ENCODE data around the gene RETREG2. TPM values are rescaled to one million over a fixed set of nuclear protein-coding genes. Genes with fewer than 3 reads are reported as not detected.

Gene RETREG2
- total RNA-seq, 1 experiment from 2014 or later: 59.5 TPM

- H3K4me1 ChIP-seq: no peaks in the 10 kb centered on the region
- H3K36me3 Mint-ChIP-seq (ENCODE audit: insufficient read depth, unreplicated experiment): peaks cover 10% of the 10 kb centered on the region
- H3K9me3 ChIP-seq: no peaks in the 10 kb centered on the region
- no peaks in the 10 kb centered on the region for H3K27me3 ChIP-seq (replicated peaks; ENCODE audit: control insufficient read depth, insufficient read depth, low read length)
- H3K4me3 ChIP-seq (ENCODE audit: low read depth, low read length): no peak overlapping the region
- H3K27me3 Mint-ChIP-seq (ENCODE audit: insufficient read depth, unreplicated experiment): no peaks in the 10 kb centered on the region
- CTCF ChIA-PET: no interaction called here
- TF ChIP-seq, protein P1, sequence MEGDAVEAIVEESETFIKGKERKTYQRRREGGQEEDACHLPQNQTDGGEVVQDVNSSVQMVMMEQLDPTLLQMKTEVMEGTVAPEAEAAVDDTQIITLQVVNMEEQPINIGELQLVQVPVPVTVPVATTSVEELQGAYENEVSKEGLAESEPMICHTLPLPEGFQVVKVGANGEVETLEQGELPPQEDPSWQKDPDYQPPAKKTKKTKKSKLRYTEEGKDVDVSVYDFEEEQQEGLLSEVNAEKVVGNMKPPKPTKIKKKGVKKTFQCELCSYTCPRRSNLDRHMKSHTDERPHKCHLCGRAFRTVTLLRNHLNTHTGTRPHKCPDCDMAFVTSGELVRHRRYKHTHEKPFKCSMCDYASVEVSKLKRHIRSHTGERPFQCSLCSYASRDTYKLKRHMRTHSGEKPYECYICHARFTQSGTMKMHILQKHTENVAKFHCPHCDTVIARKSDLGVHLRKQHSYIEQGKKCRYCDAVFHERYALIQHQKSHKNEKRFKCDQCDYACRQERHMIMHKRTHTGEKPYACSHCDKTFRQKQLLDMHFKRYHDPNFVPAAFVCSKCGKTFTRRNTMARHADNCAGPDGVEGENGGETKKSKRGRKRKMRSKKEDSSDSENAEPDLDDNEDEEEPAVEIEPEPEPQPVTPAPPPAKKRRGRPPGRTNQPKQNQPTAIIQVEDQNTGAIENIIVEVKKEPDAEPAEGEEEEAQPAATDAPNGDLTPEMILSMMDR (IDR thresholded peaks at IDR 0.05; ENCODE audit: insufficient read depth in 1 of 2, low read depth in 1 of 2, low read length in 1 of 2, severe bottlenecking in 1 of 2, unreplicated experiment in 1 of 2): no peak
- no peak overlapping the region for H3K4me3 Mint-ChIP-seq (ENCODE audit: unreplicated experiment)
- H3K9me3 Mint-ChIP-seq (ENCODE audit: unreplicated experiment): no peaks in the 10 kb centered on the region
- intact Hi-C loops (cut with micrococcal nuclease; ENCODE audit: unreplicated experiment): no loop called here
- POLR2A ChIA-PET: no interaction called here
- BruUV-seq (replicated peaks): no TSS peak
- H3K27ac Mint-ChIP-seq (ENCODE audit: unreplicated experiment): no peak overlapping the region
- DNase-seq: no peak
- no peaks in the 10 kb centered on the region for H3K4me1 Mint-ChIP-seq (ENCODE audit: low read depth, unreplicated experiment)
- peaks cover 1% of the 10 kb centered on the region; the same call in 1 of the 2 replicates for H3K36me3 ChIP-seq (ENCODE audit: control insufficient read depth, insufficient read depth, low read length)
These were observed 8.8 kb downstream of the RETREG2 start for GRCh38 chr2:219186754-219187456.

DNA sequence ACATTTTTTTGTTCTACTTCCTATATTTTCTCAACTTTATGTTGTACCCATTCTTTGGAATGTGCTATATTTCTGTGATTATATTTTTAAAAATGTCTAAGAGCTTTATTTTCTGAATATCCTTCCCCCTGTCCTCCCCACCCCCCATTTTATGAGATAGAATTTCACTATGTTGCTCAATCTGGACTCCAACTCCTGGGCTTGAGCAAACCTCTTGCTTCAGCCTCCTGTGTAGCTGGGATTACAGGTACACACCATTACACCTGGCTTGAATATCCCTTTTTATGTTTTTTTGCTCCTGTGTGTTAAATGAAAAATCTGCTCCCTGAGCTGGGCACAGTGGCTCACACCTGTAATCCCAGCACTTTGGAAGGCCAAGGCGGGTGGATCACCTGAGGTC, 19.3 kb downstream of the RETREG2 start:
- H3K4me3 ChIP-seq (ENCODE audit: low read depth, low read length): no peak overlapping the region
- TF ChIP-seq, protein P1 (IDR thresholded peaks at IDR 0.05; ENCODE audit: insufficient read depth in 1 of 2, low read depth in 1 of 2, low read length in 1 of 2, severe bottlenecking in 1 of 2, unreplicated experiment in 1 of 2): no peak
- no peaks in the 10 kb centered on the region for H3K36me3 Mint-ChIP-seq (ENCODE audit: insufficient read depth, unreplicated experiment)
- H3K9me3 ChIP-seq: no peaks in the 10 kb centered on the region
- no TSS peak for BruUV-seq (replicated peaks)
- H3K4me3 Mint-ChIP-seq (ENCODE audit: unreplicated experiment): no peak overlapping the region
- ChIA-PET POLR2A (interaction anchor here (0.6 to 0.7 kb wide), 2 partner anchors 52 to 128 kb away, joined by 3 to 7 read pairs; no protein-coding TSS in a partner anchor), CTCF (interaction anchor here (0.7 to 1.4 kb wide), 2 partner anchors 9 to 81 kb away, joined by 6 to 9 read pairs; partner anchors contain the start of genes DNAJB2 and ZFAND2B)
- H3K4me1 ChIP-seq: no peaks in the 10 kb centered on the region
- intact Hi-C loops (cut with micrococcal nuclease; ENCODE audit: unreplicated experiment): no loop called here
- H3K27ac Mint-ChIP-seq (ENCODE audit: unreplicated experiment): no peak overlapping the region
- no peaks in the 10 kb centered on the region for H3K9me3 Mint-ChIP-seq (ENCODE audit: unreplicated experiment)
- no peaks in the 10 kb centered on the region for H3K4me1 Mint-ChIP-seq (ENCODE audit: low read depth, unreplicated experiment)
- no peak for DNase-seq
- no peaks in the 10 kb centered on the region for H3K36me3 ChIP-seq (ENCODE audit: control insufficient read depth, insufficient read depth, low read length)
- H3K27me3 Mint-ChIP-seq (ENCODE audit: insufficient read depth, unreplicated experiment): no peaks in the 10 kb centered on the region
- no peaks in the 10 kb centered on the region for H3K27me3 ChIP-seq (replicated peaks; ENCODE audit: control insufficient read depth, insufficient read depth, low read length)

DNA sequence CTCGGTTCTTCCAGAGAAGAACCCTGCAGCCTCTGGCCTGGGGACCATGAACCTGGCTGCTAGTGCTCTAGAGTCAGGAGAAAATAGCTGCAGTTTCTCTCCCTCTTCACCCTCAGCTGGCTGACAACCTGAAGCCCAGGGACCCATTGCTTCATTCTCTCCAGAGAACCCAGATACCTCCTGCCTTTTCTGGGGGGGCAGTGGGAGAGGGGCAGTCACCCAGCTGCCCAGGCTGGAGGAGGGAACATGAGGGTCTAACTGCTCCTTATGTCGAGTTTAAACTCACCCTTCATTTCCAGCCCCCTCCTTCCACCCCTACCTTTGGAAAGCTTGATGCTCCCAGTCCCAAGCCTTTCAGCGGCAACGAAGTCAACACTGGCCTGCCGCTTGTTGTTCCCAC, 20.9 kb downstream of the RETREG2 start:
- intact Hi-C loops (cut with micrococcal nuclease; ENCODE audit: unreplicated experiment): no loop called here
- DNase-seq: no peak
- H3K9me3 Mint-ChIP-seq (ENCODE audit: unreplicated experiment): no peaks in the 10 kb centered on the region
- Histone ChIP-seq H3K9me3 (no peaks in the 10 kb centered on the region), H3K36me3 (ENCODE audit: control insufficient read depth, insufficient read depth, low read length) (no peaks in the 10 kb centered on the region), H3K4me1 (no peaks in the 10 kb centered on the region), H3K27me3 (replicated peaks; ENCODE audit: control insufficient read depth, insufficient read depth, low read length) (no peaks in the 10 kb centered on the region), H3K4me3 (ENCODE audit: low read depth, low read length) (no peak overlapping the region)
- no TSS peak for BruUV-seq (replicated peaks)
- no peaks in the 10 kb centered on the region for H3K36me3 Mint-ChIP-seq (ENCODE audit: insufficient read depth, unreplicated experiment)
- no peak overlapping the region for H3K4me3 Mint-ChIP-seq (ENCODE audit: unreplicated experiment)
- TF ChIP-seq, protein P1 (IDR thresholded peaks at IDR 0.05; ENCODE audit: insufficient read depth in 1 of 2, low read depth in 1 of 2, low read length in 1 of 2, severe bottlenecking in 1 of 2, unreplicated experiment in 1 of 2): no peak
- no peaks in the 10 kb centered on the region for H3K27me3 Mint-ChIP-seq (ENCODE audit: insufficient read depth, unreplicated experiment)
- ChIA-PET CTCF (no interaction called here), POLR2A (no interaction called here)
- H3K4me1 Mint-ChIP-seq (ENCODE audit: low read depth, unreplicated experiment): no peaks in the 10 kb centered on the region
- H3K27ac Mint-ChIP-seq (ENCODE audit: unreplicated experiment): no peak overlapping the region
